ENCODE results near the gene BLACAT1.

DNA sequence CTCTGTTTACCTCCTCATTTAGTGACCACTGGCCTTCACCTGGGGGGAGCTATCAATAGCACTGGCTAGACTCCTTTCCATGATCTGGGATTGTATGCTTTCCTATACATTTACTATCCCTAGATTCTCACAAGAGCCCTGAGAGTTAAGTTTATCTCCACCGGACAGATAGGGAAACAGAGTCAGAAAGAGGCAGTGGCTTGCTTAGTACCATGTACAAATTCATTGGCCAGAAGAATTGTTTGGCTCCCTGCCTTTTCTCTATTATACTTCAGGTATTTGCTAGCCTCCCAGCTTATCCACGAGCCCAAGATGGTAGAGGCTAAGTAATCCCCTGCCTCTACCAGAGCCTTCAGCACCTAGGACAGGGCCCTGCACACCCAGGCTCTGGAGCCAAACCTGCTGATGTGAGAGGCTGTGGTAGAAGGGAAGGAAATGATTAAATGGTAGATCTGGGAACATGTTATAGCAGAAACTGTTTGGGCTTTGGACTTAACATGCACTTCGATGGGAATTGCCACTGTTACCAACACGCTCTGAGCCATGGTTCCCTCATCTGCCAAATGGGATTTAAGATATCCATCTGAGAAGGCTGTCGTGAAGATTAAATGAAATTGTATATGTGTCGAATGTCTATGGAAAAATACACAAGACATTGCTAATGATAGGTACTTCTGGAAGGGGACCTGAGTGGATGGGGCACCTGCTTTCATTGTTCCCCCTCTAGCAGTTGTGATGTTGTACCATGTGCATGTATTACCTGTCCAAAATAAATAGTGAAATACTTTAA is 3.1 kb upstream of the BLACAT1 start:
- TF ChIP-seq, protein P1, sequence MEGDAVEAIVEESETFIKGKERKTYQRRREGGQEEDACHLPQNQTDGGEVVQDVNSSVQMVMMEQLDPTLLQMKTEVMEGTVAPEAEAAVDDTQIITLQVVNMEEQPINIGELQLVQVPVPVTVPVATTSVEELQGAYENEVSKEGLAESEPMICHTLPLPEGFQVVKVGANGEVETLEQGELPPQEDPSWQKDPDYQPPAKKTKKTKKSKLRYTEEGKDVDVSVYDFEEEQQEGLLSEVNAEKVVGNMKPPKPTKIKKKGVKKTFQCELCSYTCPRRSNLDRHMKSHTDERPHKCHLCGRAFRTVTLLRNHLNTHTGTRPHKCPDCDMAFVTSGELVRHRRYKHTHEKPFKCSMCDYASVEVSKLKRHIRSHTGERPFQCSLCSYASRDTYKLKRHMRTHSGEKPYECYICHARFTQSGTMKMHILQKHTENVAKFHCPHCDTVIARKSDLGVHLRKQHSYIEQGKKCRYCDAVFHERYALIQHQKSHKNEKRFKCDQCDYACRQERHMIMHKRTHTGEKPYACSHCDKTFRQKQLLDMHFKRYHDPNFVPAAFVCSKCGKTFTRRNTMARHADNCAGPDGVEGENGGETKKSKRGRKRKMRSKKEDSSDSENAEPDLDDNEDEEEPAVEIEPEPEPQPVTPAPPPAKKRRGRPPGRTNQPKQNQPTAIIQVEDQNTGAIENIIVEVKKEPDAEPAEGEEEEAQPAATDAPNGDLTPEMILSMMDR (conservative IDR thresholded peaks at IDR 0.05): no peak
- no peak for TF ChIP-seq EZH2 (IDR thresholded peaks at IDR 0.05; ENCODE audit: low read depth)
